Stimulated activated naive CD8-positive, alpha-beta T cell treated with anti-CD3 and anti-CD28 coated beads, Interleukin-15, Interleukin-2, amounts not matched to agents 100 ng/mL and 50 ng/mL, for 24 hours (primary cell): ENCODE data around the gene MYH8.

Experiments used
- H3K27ac Mint-ChIP-seq: one replicate; pipeline ENCODE4 v1.8.0; 2021; ENCODE audit warnings: mild to moderate bottlenecking, mixed read lengths
- H3K27me3 Mint-ChIP-seq: one replicate; pipeline ENCODE4 v1.8.0; 2021; ENCODE audit warnings: mixed read lengths
- H3K36me3 Mint-ChIP-seq: one replicate; pipeline ENCODE4 v1.8.0; 2021; ENCODE audit warnings: low read depth, mixed read lengths
- H3K4me1 Mint-ChIP-seq: one replicate; pipeline ENCODE4 v1.8.0; 2021; ENCODE audit warnings: low read depth, mixed read lengths
- H3K4me3 Mint-ChIP-seq: one replicate; pipeline ENCODE4 v1.8.0; 2021; ENCODE audit warnings: mild to moderate bottlenecking, mixed read lengths
- H3K9me3 Mint-ChIP-seq: one replicate; pipeline ENCODE4 v1.8.0; 2021; ENCODE audit warnings: mixed read lengths

Gene MYH8

DNA sequence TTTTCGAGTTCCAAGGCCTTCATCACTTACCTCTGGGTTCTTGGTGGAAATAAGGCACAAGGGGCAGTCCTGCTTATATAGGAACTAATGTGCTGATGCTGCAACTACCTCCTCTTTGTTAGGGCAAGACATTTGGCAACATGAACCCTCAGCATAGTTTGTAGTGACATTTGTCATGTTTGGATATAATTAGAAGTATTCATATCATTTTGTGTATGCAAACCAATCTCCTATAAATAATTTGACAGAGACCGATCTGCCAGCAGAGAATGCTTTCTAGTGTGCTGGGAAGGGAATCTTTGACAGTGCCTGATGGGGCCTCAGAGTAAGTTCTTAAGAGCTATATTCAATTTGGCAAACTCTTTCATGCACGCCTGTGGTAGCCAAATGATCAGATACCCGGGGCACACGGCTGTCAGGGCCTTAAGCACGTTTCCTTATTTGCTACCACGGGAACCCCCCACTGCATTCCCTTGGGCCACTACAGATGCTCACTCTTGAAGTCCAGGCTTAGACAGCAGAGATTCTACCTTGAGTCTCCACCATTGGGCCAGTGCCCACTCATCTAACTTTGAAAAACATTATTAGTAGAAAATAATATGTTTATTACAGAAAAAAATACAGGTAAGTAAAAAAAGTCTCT lies at the start of gene MYH8:
MYH8 (minus strand) TSS at position 51 of the 643 bp plus-strand sequence. CDS start 1,723 bp downstream, outside the sequence.
- Mint-ChIP-seq H3K27ac (no peak within 1 kb of the TSS), H3K27me3 (peaks cover 15% of the 10 kb centered on the region), H3K36me3 (no peaks in the 10 kb centered on the region), H3K4me1 (no peaks in the 10 kb centered on the region), H3K9me3 (no peaks in the 10 kb centered on the region), H3K4me3 (no peak within 1 kb of the TSS)

DNA sequence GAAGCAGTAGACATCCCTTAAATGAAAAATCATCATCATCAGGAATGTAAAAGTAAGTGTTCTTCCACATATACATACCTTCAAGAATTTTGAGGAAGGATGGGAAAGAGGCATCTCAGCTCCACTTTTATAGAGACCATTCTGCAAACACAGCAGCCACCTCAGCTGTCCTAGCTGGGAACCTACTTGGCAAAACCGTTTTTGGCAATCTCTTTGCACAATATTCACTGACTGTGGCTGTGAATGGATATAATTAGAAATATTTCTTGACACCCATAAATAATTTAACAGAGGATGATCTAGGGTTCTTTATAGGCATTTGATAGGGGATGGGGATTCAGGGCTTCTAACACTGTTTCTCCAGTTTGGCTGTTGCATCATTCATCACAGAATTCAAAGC lies 47.7 kb upstream of the MYH8 start, which contains the start of gene MYH4:
MYH4 (minus strand) TSS at position 101 of the 400 bp plus-strand sequence. CDS start 2,814 bp downstream, outside the sequence.
- H3K4me3 Mint-ChIP-seq: no peak within 1 kb of the TSS
- H3K9me3 Mint-ChIP-seq: peaks cover under 1% of the 10 kb centered on the region
- no peaks in the 10 kb centered on the region for H3K4me1 Mint-ChIP-seq
- no peaks in the 10 kb centered on the region for H3K36me3 Mint-ChIP-seq
- H3K27me3 Mint-ChIP-seq: peaks cover 5% of the 10 kb centered on the region
- no peak within 1 kb of the TSS for H3K27ac Mint-ChIP-seq

DNA sequence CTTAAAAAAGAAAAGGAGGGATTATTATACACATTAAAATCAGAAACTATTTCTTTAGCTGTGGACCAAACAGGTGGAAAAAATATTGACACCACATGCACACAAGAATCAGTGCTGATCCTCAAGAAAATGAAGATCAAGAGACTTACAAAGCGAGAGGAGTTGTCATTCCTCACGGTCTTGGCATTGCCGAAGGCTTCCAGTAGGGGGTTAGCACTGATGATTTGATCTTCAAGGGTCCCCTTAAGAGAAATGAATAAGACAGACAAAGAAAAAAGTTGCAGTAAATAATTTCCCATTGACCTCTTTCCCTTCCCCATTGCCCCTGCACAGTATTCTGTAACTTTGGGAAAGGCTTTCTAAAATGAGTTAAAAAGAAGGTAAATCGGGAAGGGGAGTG lies 41.7 kb upstream of the MYH8 start:
- Mint-ChIP-seq H3K36me3 (no peaks in the 10 kb centered on the region), H3K4me1 (no peaks in the 10 kb centered on the region), H3K4me3 (no peak overlapping the region), H3K9me3 (peaks cover 5% of the 10 kb centered on the region), H3K27me3 (peaks cover 9% of the 10 kb centered on the region), H3K27ac (no peak overlapping the region)

DNA sequence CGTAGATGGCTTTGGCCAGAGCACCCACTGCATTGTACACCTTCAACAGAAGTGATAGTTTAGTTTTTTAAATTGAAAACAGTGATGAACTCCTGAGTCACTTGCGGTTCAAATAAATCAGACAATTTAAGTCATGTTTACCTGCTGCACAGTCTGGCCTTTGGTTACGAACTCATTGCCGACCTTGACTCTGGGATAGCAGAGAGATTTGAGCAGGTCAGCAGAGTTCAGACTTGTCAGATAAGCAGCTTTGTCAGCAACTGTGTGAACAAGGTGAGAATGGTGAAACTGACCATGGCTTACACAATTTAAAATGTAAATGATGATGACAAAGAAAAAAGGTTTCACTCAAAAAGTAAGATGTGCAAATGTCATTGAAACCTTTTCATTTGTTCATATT lies 38.3 kb upstream of the MYH8 start:
- Mint-ChIP-seq H3K36me3 (no peaks in the 10 kb centered on the region), H3K27ac (no peak overlapping the region), H3K4me3 (no peak overlapping the region), H3K27me3 (peaks cover 12% of the 10 kb centered on the region), H3K9me3 (peaks cover 5% of the 10 kb centered on the region), H3K4me1 (no peaks in the 10 kb centered on the region)

DNA sequence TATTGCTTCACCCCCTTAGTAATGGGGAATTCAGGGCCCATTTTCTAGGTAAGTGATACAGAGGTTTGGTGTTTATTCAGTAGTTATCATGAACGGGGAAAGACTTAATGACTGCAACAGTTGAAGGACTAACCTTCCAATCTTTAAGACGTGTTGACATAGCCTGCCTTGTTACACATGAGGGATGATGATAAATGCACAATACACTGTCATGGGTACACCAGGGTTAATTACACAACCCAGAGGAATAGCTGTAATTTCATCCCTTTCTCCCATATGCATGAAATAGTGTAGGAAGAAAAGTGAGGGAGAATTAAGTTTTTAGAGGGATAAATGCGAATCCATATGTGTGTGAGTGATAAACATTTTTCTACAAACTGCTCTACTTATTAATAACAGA lies 37.0 kb upstream of the MYH8 start:
- Mint-ChIP-seq H3K4me1 (no peaks in the 10 kb centered on the region), H3K27ac (no peak overlapping the region), H3K27me3 (peaks cover 18% of the 10 kb centered on the region), H3K9me3 (no peaks in the 10 kb centered on the region), H3K4me3 (no peak overlapping the region), H3K36me3 (no peaks in the 10 kb centered on the region)

DNA sequence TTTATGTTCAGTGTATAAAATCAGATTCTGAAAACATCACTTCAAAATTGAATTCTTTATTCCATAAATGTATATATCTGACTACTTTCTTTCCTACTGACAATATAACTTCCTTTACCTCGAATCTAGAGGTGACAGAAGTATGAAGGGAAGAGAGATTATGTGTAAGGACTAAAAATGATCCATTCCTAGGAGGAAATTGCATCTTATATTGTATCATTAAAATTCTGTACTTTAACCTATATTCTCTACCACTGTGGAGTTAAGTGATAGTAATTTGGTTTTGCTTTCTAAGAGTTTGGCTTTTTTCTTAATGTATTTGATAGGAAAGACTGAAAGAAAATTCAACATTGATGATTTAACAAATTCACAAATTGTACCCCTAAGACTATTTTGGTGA lies 36.2 kb upstream of the MYH8 start:
- Mint-ChIP-seq H3K27ac (no peak overlapping the region), H3K4me3 (no peak overlapping the region), H3K9me3 (no peaks in the 10 kb centered on the region), H3K36me3 (no peaks in the 10 kb centered on the region), H3K27me3 (peaks cover 20% of the 10 kb centered on the region), H3K4me1 (no peaks in the 10 kb centered on the region)

DNA sequence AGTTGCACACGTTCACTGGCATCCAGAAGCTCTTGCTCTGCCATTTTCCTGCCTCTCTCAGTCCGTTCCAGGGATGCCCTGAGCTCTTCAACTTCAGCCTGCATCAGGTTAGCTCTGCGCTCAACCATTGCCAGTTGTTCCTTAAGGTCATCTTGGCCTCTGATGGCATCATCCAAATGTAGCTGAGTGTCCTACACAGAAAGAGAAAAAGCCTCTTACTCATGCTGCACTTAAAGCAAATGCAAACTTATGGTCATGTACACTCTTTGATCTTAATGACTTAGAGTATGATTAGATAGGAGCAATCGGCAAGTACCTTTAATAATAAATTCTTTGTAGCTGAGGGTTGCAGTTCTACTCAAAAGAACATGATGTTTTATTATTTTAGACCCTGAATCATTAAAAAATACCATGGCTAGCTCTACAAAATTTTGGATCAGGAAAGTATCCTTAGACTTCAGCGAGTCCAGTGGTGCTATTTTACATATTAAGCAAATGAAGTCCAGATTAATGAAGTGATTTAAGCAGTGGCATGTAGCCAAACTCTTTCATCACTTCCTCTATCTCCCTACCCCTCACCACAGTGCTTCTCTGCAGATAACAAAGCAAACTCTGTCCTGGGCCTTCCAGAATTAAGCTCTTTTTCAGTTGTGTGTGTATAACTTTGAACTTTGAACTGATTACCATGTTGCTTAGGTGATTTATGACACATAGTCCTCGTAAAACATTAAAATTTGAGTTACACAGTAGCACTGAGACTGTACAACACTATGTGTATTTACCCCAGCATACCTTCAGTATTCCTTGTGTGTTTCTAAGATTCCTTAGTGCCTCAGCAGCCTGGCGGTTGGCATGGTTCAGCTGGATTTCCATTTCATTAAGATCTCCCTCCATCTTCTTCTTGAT lies 25.5 kb upstream of the MYH8 start:
- Mint-ChIP-seq H3K9me3 (no peaks in the 10 kb centered on the region), H3K4me3 (no peak overlapping the region), H3K36me3 (no peaks in the 10 kb centered on the region), H3K27ac (no peak overlapping the region), H3K27me3 (peaks cover 11% of the 10 kb centered on the region), H3K4me1 (no peaks in the 10 kb centered on the region)

DNA sequence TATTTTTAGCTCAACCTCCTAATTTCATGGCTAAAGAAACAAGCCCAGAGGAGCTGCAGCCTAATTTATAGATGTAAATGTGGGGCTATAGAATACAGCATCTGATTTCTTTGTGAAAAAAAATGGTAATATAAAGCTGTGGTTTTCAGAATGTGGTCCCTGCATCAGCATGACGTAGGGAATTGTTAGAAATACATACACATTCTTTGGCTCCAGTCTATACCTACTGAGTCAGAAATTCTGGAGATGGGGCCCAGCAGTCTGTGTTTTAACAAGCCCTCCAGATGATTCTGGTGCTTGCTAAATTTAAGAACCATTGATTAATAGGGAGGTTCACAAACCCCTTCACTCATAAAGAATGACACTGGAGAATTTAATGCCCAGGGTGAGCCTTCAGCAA lies 18.1 kb upstream of the MYH8 start:
- H3K9me3 Mint-ChIP-seq: peaks cover 4% of the 10 kb centered on the region
- no peak overlapping the region for H3K4me3 Mint-ChIP-seq
- H3K4me1 Mint-ChIP-seq: no peaks in the 10 kb centered on the region
- H3K27ac Mint-ChIP-seq: no peak overlapping the region
- H3K27me3 Mint-ChIP-seq: peaks cover 33% of the 10 kb centered on the region
- no peaks in the 10 kb centered on the region for H3K36me3 Mint-ChIP-seq

DNA sequence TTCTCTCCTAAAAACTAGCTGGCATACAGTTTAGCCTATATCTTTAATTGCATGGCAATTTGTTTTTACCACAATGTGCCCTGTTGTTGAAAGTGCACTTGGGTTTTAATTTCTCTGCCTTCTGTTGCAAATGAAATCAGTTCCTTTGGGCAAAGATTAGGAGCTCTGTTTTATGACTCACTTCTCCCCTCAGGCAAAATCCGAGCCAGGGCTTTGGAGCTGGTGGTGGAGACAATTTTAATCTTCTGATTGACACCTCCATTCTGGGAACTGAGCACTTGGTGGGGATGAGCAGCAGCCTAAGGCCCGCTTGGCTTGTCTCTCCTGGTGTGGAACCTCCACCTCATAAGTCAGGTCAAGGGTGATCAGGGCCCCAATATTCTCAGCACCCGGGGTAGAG lies 13.3 kb upstream of the MYH8 start:
- peaks cover 7% of the 10 kb centered on the region for H3K9me3 Mint-ChIP-seq
- H3K4me1 Mint-ChIP-seq: no peaks in the 10 kb centered on the region
- H3K27ac Mint-ChIP-seq: no peak overlapping the region
- H3K36me3 Mint-ChIP-seq: no peaks in the 10 kb centered on the region
- H3K4me3 Mint-ChIP-seq: no peak overlapping the region
- peaks cover 34% of the 10 kb centered on the region for H3K27me3 Mint-ChIP-seq

DNA sequence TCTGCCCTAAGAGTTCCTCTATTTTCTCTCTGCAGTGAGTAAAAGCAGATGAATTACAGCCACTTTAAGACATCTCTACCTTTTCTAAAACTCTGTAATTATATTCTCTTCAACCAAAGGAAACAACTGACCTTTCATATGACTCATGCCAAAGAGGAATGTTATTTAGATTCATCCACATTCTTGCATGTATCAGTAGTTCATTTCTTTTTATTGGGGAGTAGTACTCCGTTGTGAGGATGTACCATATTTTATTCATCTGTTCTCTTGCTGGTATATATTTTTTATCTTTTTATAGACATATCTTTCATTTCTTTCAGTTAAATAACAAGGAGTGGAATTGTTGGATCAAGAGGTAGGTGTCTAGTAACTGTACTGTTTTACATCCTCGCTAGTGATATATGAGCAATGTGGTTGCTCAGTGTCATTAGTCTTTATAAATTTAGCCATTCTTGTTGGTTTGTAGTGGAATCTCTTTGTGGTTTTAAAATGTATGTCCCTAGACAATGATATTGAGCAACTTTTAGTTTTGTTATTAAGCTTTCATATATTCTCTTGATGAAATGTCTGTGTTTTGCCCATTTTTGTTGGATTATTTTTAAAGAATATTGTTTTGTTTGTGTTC lies 7.8 kb upstream of the MYH8 start:
- Mint-ChIP-seq H3K27ac (no peak overlapping the region), H3K9me3 (peaks cover 4% of the 10 kb centered on the region), H3K27me3 (peaks cover 25% of the 10 kb centered on the region), H3K4me1 (no peaks in the 10 kb centered on the region), H3K36me3 (no peaks in the 10 kb centered on the region), H3K4me3 (no peak overlapping the region)

DNA sequence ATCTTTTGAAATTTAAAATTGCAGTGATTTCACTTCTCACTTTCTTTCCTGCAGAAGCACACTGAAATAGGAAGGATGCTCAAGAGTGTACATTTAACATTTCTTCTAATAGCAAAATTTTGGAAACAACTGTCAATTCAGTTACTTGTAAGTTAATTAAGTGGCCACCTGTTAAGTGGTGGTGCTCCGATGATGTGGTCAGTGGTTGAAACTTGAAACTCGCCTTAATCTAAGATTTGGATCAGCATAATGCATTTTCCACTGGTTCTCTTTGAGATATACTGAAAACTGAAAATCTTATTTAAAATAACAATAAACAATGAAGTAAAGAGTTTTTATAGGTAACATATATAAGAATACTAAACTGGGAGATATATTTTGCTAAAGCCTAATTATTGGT lies 7.0 kb upstream of the MYH8 start:
- H3K36me3 Mint-ChIP-seq: no peaks in the 10 kb centered on the region
- no peak overlapping the region for H3K4me3 Mint-ChIP-seq
- H3K27me3 Mint-ChIP-seq: peaks cover 25% of the 10 kb centered on the region
- no peaks in the 10 kb centered on the region for H3K4me1 Mint-ChIP-seq
- no peak overlapping the region for H3K27ac Mint-ChIP-seq
- peaks cover 4% of the 10 kb centered on the region for H3K9me3 Mint-ChIP-seq

DNA sequence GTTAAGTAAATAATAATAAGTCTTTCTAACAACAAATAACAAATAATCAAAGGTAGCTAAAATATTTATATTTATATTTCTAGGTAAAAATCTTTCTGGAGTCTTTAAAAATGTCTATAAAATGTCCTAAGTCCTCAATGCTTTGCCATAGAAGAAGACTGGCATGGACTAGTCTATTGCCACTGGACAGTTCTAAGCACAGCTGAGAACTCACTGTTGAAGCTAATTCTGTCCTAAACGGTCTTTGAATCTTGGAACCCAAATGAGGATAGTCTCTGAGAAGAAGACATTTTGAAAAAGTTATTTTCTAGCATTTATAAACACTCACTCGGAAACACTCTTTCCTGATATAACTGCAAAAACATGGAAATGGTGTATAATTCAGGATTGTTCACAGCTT lies 539 bp downstream of the MYH8 start:
- no peak overlapping the region for H3K4me3 Mint-ChIP-seq
- peaks cover 9% of the 10 kb centered on the region for H3K27me3 Mint-ChIP-seq
- no peak overlapping the region for H3K27ac Mint-ChIP-seq
- no peaks in the 10 kb centered on the region for H3K4me1 Mint-ChIP-seq
- no peaks in the 10 kb centered on the region for H3K9me3 Mint-ChIP-seq
- H3K36me3 Mint-ChIP-seq: no peaks in the 10 kb centered on the region

DNA sequence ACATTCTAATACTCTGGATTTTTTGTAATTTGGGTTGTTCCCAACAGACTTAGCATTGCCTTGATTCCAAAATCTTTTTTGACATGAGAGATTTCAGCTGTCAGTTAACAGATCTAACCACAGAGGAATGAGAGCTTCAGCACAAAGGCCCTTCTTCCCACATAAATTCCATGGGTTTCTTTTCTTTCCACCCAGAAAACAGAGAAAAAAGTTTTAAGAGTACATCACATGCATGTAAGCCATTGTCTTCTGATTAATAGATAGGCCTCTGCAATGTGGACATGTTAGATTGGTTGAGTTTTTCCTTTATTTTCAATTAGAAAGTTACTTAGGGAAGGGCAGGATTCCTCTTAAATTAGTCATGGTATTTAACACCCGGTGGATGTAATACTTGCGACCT lies 939 bp downstream of the MYH8 start:
- H3K36me3 Mint-ChIP-seq: no peaks in the 10 kb centered on the region
- no peaks in the 10 kb centered on the region for H3K9me3 Mint-ChIP-seq
- H3K27me3 Mint-ChIP-seq: peaks cover 12% of the 10 kb centered on the region
- no peak overlapping the region for H3K4me3 Mint-ChIP-seq
- no peaks in the 10 kb centered on the region for H3K4me1 Mint-ChIP-seq
- H3K27ac Mint-ChIP-seq: no peak overlapping the region

DNA sequence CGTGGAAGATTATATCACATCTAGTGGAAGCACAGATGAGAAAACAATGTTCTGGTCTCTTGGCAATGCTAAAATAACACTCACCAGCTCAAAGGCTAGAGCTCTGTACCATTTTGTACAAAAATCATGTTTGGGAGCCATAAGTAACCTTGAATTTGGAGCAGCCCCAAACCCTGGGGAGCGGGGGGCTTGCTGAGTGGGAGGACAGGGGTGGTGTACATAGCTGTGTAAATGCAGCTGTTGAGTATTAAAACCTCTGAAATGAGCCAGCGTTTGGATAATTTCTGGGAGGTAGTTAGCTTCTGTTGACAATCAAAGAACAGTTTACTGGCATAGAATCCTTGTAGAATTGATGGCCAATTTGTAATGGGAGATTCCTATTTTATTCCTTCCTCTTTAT lies 4.3 kb downstream of the MYH8 start:
- no peaks in the 10 kb centered on the region for H3K9me3 Mint-ChIP-seq
- H3K36me3 Mint-ChIP-seq: no peaks in the 10 kb centered on the region

DNA sequence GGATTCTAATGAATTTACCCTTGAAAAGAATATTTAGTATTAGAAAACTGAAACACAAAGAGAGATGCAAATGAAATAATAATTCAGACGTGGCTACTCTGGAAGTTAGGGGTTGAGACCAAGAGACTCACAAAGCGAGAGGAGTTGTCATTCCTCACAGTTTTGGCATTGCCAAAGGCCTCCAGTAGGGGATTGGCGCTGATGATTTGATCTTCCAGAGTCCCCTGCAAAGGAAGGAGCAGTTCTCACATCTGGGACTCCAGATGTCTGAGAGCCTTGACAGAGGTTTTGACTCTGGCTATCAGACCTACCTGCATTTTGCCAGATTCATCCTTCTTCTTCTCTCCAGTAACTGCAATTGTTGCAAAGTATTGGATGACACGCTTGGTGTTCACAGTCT lies 6.6 kb downstream of the MYH8 start:
- no peaks in the 10 kb centered on the region for H3K9me3 Mint-ChIP-seq
- H3K36me3 Mint-ChIP-seq: no peaks in the 10 kb centered on the region
- H3K4me1 Mint-ChIP-seq: no peaks in the 10 kb centered on the region
- H3K27me3 Mint-ChIP-seq: peaks cover 22% of the 10 kb centered on the region
- H3K27ac Mint-ChIP-seq: no peak overlapping the region
- H3K4me3 Mint-ChIP-seq: no peak overlapping the region

More for the DNA sequence above, 4.3 kb downstream of the MYH8 start:
- peaks cover 18% of the 10 kb centered on the region for H3K27me3 Mint-ChIP-seq
- no peaks in the 10 kb centered on the region for H3K4me1 Mint-ChIP-seq
- H3K4me3 Mint-ChIP-seq: no peak overlapping the region
- H3K27ac Mint-ChIP-seq: no peak overlapping the region
